Heart right ventricle (tissue), 16 donors: ENCODE data around the gene SLC4A7. TPM values are rescaled to one million over a fixed set of nuclear protein-coding genes. Genes with fewer than 3 reads are reported as not detected.
"Not testable (repeated sequence)": the region's sequence is repeated elsewhere in the genome, so short reads cannot be mapped to it uniquely, and the experiment has no call there.

Source experiments
- ATAC-seq, 8 donors: fragments of 200-7000 bp; cut with Tn5 transposase; one replicate each; pipeline ENCODE4 v1.9.1; 2020; ENCODE audit warnings: mild to moderate bottlenecking in 8 of 8, moderate library complexity in 8 of 8, moderate number of reproducible peaks in 1 of 8
- DNase-seq, 2 donors: peaks; one replicate each; pipeline ENCODE4 v3.0.0-alpha.2; 2020
- H3K27ac ChIP-seq, 10 donors: fragments of 200-600 bp; sonication (generic) in 2 of 10; one replicate each; pipeline versions ENCODE4 v1.5.0 to v1.8.0; 2020 to 2022; ENCODE audit warnings: mild to moderate bottlenecking in 3 of 10
- H3K27me3 ChIP-seq, 7 donors: fragments of 200-600 bp; one replicate each; pipeline ENCODE4 v1.8.0; 2021 to 2022; ENCODE audit warnings: mild to moderate bottlenecking in 2 of 7
- H3K36me3 ChIP-seq, 9 donors: fragments of 200-600 bp; sonication (generic) in 1 of 9; one replicate each; pipeline versions ENCODE4 v1.5.0 to v1.8.0; 2020 to 2022; ENCODE audit warnings: mild to moderate bottlenecking in 2 of 9
- H3K4me1 ChIP-seq, 9 donors: fragments of 200-600 bp; sonication (generic) in 1 of 9; one replicate each; pipeline versions ENCODE4 v1.5.0 to v1.8.0; 2020 to 2022; ENCODE audit warnings: mild to moderate bottlenecking in 4 of 9
- H3K4me3 ChIP-seq, 10 donors: fragments of 200-600 bp; sonication (generic) in 2 of 10; one replicate each; pipeline versions ENCODE4 v1.5.0 to v1.8.0; 2020 to 2022; ENCODE audit warnings: mild to moderate bottlenecking in 7 of 10, moderate library complexity in 2 of 10
- H3K9me3 ChIP-seq, 11 donors: fragments of 200-600 bp in 10 of 11; sonication (generic) in 2 of 11; one replicate each; pipeline versions ENCODE4 v1.5.0 to v1.8.0; 2013 to 2022; ENCODE audit warnings: mild to moderate bottlenecking in 2 of 11, control low read depth in 1 of 11, moderate library complexity in 1 of 11
- CTCF ChIP-seq, 9 donors: fragments of 200-600 bp; sonication (generic) in 2 of 9; IDR thresholded peaks; one replicate each; pipeline versions ENCODE4 v1.5.0 to v1.8.0; 2021 to 2022; ENCODE audit warnings: antibody characterized with exemption in 9 of 9, mild to moderate bottlenecking in 5 of 9, moderate library complexity in 1 of 9
- WGBS, 2 donors: extraction: QIAGEN DNeasy Blood & Tissue Kit; methylation state at CpG; one replicate each; pipeline ENCODE4 v1.1.7; 2013; ENCODE audit warnings: inconsistent platforms in 1 of 2; 5-methylcytosine and 5-hydroxymethylcytosine counted together
- intact Hi-C, 10 donors: fragments of 100-400 bp; cut with DNase I; formaldehyde crosslinking; loops; one replicate each; pipeline versions ENCODE4 v1.11.1 to v1.14.2; 2022
- long read RNA-seq, 3 donors: library from polyadenylated mRNA; unstranded; transcript quantifications; one replicate each; pipeline ENCODE4 v2.0.0, GENCODE V29; 2020 to 2021
- polyA plus RNA-seq, 2 donors: library from polyadenylated mRNA; stranded (reverse); fragments of 200-250 nt; gene quantifications; one replicate each; pipeline ENCODE4 v1.2.3, GENCODE V29; 2013
- total RNA-seq, 10 donors: library from RNA; stranded (reverse); fragmentation: NEBNext Ultra II Directional in 3 of 10; extraction: Animal tissue kit (Norgen Biotek cat#: 25700) in 3 of 10; gene quantifications; one replicate each; pipeline versions ENCODE4 v1.2.1 to v1.2.4, GENCODE V29; 2021 to 2023
- donor health status: Arrhythmogenic right ventricular cardiomyopathy.
- donor health status: ischemic (EF 13 %, LVEDD 7.1; RV severe dilation, severe dysfunction).
- donor health status: healthy with polysubstance abuse.
- donor health status: DM: no; HTN: yes; CAD: no.
- donor health status: DM: no; HTN: no; CAD: no.
- donor health status: ischemic (EF 25% LVEDD 6.9; RV normal size, moderate dysfunction).
- donor health status: ischemic (EF 25% LVEDD 5.7; RV mildly dilated, moderate dysfunction).
- donor health status: healthy.
- donor health status: DM: yes; HTN: yes; CAD: no.
- donor health status: Ischemic cardiomyopathy.
- donor health status: ischemic (EF 35%, LVEDD 5.7; RV mildly dilated, moderate dysfunction).
- donor health status: nonischemic (EF 11% LVEDD 7.7; RV severe dilation, severe dysfunction).
- donor health status: DM: yes; HTN: yes; CAD: no.
- donor health status: PGD.
- donor health status: ischemic (EF 29% LVEDD 5.4; RV normal size, mild dysfunction).
- donor health status: nonischemic (EF 23%, LVEDD 6.1; RV moderate dilation, normal function).

The SLC4A7 gene
- total RNA-seq, result 10 to 100 TPM in 8 of 10 donors, 1 to 10 TPM in 2; 8.0 to 18.7 (median 13.1) TPM
- polyA plus RNA-seq, result 1 to 10 TPM; 3.0 to 3.3 TPM
- long read RNA-seq, donor 1, partial matches to known transcripts, result 5 of 10 reads
- long read RNA-seq, donor 1, other reads (novel, unspliced or antisense), result 5 of 10 reads
- long read RNA-seq, donor 2, full-length matches to known transcripts, result 2 of 19 reads
- long read RNA-seq, donor 2, partial matches to known transcripts, result 15 of 19 reads
- long read RNA-seq, donor 2, other reads (novel, unspliced or antisense), result 2 of 19 reads
- long read RNA-seq, donor 3, partial matches to known transcripts, result 4 of 9 reads
- long read RNA-seq, donor 3, other reads (novel, unspliced or antisense), result 5 of 9 reads

- peak; percentile 97 to 99 for DNase-seq
- Histone ChIP-seq H3K36me3 (no peaks in the 10 kb centered on the region), H3K4me1 (peaks cover 0 to 47% (median 23%) of the 10 kb centered on the region in 9 donors), H3K27ac (peak within 1 kb of the TSS; percentile 83 to 97 (median 93)), H3K27me3 (no peaks in the 10 kb centered on the region), H3K4me3 (peak within 1 kb of the TSS; percentile 49 to 91 (median 80)), H3K9me3 (no peaks in the 10 kb centered on the region)
- intact Hi-C loops, result loop anchor here in 5 of 10 donors (5.0 to 10.0 kb wide), 3 partner anchors 38 to 191 kb away; no protein-coding TSS in a partner anchor
- ATAC-seq, result peak; percentile 96 to 100 (median 98)
- TF ChIP-seq CTCF (IDR thresholded peaks at IDR 0.05), result no peak
- WGBS, 2 donors, result 0% methylated on average over 83 to 96 of the region's 100 CpGs
Measured at GRCh38 chr3:27484015-27484844, at the start of gene SLC4A7. Gene SLC4A7 (minus strand): TSS chr3:27484384. CDS start chr3:27484126, 258 bp downstream.

GRCh38 chr3:27533261-27533607, 49.0 kb upstream of the SLC4A7 start:
- H3K4me3 ChIP-seq, result no peak overlapping the region
- peak overlapping the region in 6 of 10 donors; percentile 42 to 88 (median 57) for H3K27ac ChIP-seq
- H3K9me3 ChIP-seq, result no peaks in the 10 kb centered on the region
- no peaks in the 10 kb centered on the region for H3K36me3 ChIP-seq
- ATAC-seq (no peak), DNase-seq (no peak)
- no peak for TF ChIP-seq CTCF (IDR thresholded peaks at IDR 0.05)
- intact Hi-C loops, result no loop called here
- peaks cover 0 to 38% (median 10%) of the 10 kb centered on the region in 9 donors for H3K4me1 ChIP-seq
- 64 to 68% methylated on average over 4 of the region's 4 CpGs for WGBS, 2 donors
- H3K27me3 ChIP-seq, result no peaks in the 10 kb centered on the region

GRCh38 chr3:27532426-27533260, 48.5 kb upstream of the SLC4A7 start:
- no peak for TF ChIP-seq CTCF (IDR thresholded peaks at IDR 0.05)
- no peaks in the 10 kb centered on the region for H3K27me3 ChIP-seq
- no peak overlapping the region for H3K4me3 ChIP-seq
- DNase-seq, result no peak
- peaks cover 0 to 38% (median 10%) of the 10 kb centered on the region in 9 donors for H3K4me1 ChIP-seq
- intact Hi-C loops, result no loop called here
- 89 to 92% methylated on average over 8 of the region's 8 CpGs for WGBS, 2 donors
- H3K9me3 ChIP-seq, result no peaks in the 10 kb centered on the region
- peak overlapping the region in 6 of 10 donors; percentile 42 to 88 (median 57) for H3K27ac ChIP-seq
- no peaks in the 10 kb centered on the region for H3K36me3 ChIP-seq
- ATAC-seq, result no peak

- DNase-seq, H3K36me3 ChIP-seq, H3K27ac ChIP-seq, H3K27me3 ChIP-seq, H3K9me3 ChIP-seq, H3K4me3 ChIP-seq, intact Hi-C loops, ATAC-seq: not testable (repeated sequence)
- WGBS, 2 donors, result 94% methylated on average over 8 of the region's 8 CpGs
- H3K4me1 ChIP-seq, result peaks cover 0 to 35% (median 10%) of the 10 kb centered on the region in 9 donors
Measured at GRCh38 chr3:27531193-27531751, 47.1 kb upstream of the SLC4A7 start.
